GM19438 (cell line): Measurements from ENCODE around the gene ZNF212.

ENCODE experiments used
- ATAC-seq: cut with Tn5 transposase; IDR thresholded peaks from one replicate; pipeline ENCODE4 v1.9.1; 2021; ENCODE audit warnings: low read depth; ENCODE audit not compliant: unreplicated experiment

The ZNF212 gene

DNA sequence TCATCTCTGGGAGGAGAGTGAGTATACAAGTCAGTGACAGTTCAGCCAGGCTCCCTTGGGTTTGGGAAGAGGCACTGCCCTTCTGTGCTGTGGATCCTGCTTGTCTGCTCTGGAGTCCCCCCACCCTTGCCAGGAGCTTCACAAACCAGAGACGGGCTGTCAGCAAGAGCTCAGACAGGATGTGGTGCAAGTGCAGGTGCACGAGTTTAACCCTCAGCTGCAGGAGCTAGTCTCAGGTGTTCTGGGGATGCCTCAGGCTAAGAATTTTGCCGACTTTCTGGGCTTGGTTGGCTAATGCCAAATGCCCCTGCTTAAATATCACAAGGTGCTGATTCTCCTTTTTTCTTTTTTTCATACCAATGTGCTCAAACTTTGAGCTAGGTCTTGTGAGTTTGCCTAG is 44.9 kb downstream of the ZNF212 start:
- ATAC-seq = peak; percentile 38

DNA sequence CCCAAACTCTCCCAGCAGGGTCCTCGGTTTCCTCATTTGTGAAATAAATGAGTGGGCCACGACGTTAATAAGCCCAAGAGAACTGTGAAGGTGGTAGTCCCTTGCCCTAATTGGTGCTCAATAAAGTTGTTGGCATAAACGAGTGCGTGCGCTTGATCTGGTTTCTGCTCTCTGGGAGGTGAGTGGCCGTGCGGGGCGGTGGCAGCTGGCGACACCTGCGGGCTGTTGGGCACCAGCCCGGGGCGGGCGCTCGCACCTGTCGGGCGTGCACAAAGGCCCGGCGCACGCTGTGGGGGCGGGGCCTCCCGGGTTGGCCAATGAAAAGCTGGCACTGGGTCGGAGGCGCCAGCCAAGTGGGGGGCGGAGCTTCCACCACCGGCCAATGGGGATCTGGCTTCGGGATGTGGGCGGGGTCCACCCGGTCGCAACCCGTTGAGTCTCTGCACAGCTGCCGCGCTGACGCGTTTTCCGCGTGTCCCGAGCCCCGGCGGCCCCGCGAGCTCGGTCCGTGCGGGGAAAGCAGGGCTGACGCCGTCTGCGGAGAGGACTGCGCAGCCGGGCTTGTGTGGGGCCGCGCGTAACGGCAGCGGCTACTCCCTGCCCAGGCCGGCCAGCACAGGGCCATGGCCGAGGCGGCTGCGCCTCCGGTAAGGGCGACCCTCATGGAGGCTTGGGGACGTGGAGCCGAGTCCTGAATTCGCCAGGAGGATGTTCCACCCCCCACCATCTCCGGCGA is 45.6 kb downstream of the ZNF212 start:
- peak; percentile 97 for ATAC-seq

DNA sequence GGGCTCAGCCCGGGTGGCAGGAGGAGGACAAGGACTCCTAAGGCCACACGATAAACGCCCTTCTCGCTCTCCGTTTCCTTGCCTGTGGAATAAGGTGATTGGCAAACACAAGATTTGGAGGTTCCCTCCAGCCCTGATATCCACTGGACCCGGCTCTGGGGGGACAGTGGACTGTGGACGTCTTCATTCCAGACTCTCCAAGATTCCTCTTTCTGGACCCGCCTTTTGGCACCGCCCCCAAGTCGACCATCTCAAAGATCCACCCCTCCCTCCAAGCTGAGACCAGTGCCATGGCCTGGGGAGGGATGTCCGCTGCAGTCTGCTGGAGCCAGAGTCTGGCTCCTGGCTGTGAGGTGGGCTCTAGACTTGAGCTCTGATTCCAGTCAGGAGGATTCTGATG is 46.2 kb downstream of the ZNF212 start:
- no peak for ATAC-seq

- ATAC-seq = no peak
Observed at GRCh38 chr7:149286811-149287400, 47.5 kb downstream of the ZNF212 start.

DNA sequence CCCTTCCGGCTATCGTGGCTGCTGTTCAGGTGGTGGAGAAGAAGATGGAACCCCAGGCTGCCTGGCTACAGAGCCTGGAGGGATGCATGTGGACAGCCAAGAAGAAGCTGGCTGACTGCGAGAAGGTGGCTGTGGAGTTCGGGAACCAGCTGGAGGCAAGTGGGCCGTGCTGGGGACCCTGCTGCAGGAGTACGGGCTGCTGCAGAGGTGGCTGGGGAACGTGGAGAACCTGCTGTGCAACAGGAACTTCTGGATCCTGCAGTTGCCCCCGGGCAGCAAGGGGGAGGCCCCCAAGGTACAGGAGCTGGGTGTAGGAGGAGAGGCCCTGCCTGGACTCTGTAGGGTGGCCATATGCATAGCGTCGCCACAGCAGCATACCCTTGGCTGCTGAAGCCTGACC is 48.2 kb downstream of the ZNF212 start:
- ATAC-seq = no peak

GRCh38 chr7:149289262-149289661 is 49.8 kb downstream of the ZNF212 start:
- ATAC-seq = no peak

DNA sequence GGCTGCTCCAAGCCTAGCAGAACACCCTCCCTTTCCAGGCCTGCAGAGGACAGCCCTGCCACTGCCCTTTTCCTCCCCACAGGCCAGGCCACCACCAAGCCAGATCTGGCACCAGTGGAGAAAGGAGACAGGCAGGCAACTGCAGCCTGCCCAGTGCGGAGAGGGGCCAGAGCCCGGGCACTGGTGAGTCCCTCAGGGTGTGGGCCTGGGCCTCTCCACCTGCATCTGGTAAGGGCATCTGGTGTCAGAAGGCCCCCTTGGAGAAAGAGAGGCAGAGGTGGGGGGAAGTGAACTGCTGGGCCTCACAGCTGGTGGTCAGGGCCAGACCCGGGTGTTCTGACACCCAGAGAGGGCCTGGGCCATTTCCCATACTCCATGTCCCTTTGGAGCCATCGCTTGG is 50.4 kb downstream of the ZNF212 start:
- ATAC-seq = no peak

DNA sequence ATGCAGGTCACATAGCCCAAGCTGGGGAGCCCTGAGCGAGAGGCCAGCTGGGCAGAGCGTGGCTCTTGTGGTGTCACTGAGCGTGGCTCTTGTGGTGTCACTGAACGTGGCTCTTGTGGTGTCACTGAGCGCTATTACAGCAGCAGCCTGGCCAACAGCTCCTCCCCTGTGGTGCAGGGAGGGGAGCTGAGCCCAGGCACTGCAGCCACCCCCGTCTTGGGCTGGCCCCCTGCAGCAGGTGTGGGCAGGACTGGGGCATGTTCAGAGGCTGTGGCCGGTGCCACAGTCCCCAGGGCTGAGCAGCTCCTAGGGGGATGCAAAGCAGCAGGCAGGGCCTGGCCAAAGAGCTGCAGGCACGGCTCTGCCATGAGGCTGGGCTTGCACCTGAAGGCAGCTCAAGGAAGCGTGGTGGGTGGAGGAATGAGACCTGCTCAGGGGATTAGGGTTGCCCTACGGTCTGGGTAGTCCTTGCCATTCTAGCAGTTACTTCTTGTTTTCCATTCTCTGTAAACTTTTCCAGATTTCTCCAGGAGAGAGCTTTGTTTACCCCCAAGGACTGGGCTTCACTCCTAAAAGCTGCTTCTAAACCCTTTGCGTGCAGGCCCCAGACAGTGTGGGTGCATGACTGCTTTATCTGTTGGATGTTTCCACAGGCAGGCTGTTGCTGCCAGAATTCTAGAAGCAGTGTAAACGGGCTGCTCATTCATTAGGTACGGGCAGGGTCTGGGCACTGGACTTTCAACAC is 51.8 kb downstream of the ZNF212 start:
- no peak for ATAC-seq

DNA sequence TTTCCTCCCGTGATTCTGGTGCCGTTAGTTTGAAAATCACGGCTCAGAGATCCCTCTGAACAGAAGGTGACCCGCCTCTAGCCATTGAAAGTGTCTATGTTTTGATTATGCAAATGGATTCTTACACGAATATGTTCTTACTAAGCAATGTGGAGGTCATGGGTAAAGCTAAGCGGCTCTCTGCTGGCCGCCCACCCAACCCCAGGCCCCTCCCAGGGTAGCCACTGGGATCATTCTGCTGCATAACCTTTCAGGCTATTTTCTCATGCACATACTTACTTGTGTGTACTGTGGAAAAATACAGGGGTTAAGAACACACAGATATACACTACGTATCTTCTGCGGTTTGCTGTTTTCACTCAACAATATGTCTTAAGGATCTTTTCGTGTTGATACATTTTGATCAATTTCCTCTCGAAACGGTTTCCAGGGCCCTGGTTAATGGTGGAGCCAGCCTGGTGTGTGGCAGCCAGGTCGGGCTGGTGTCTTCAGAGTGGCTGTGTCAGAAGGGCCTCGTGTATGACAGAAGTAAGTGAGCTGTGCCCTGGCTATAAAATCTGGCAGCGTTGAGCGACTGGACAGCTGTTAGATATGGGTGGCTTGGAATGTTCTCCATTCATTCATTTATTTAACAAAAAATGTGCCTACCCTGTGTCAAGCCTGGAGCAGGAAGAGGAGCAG is 52.5 kb downstream of the ZNF212 start:
- ATAC-seq = no peak

DNA sequence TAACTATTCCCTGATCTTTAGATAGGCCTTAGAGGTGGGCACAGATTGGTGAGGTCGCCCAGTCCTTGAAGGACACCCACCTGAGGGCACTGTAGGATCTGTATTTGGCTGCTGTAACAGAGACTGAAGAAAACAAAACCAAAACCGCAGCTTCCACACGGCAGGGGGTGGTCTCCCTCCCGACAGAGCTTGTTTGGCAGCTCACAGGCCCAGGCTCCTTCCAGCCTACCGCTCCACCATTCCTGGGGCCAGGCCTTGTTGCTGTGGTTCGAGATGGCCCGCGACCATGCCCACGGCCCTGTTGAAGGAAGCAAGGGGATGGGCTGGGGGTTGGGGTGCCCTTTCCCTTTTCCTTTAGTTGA is 53.0 kb downstream of the ZNF212 start:
- ATAC-seq = no peak

- ATAC-seq = no peak
Observed at GRCh38 chr7:149293338-149293737, 53.9 kb downstream of the ZNF212 start.

GRCh38 chr7:149293946-149294633 is 54.6 kb downstream of the ZNF212 start:
- ATAC-seq = no peak

GRCh38 chr7:149294634-149295480 is 55.4 kb downstream of the ZNF212 start:
- ATAC-seq = no peak

- no peak for ATAC-seq
Observed at GRCh38 chr7:149295481-149295850, 56.0 kb downstream of the ZNF212 start.

DNA sequence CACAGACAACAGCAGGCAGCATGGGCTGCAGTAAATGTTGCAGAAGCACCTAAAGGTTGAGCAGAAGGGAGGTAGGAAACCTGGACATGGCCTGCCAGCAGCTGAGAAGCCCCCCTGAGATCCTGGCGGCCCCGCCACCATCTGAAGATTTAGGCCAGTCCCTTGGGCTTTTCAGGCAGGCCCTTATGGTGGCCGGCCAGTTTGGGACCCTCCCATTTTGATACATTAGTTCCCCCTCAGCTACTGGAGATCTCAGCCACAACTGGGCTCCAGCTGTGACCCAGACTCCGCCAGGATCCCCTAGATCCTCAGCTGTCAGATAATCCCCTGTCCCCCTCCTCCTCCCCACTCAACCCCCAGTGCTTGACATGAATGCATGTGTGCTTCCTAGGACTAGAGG is 56.9 kb downstream of the ZNF212 start:
- ATAC-seq = no peak

GRCh38 chr7:149297034-149297755 is 57.7 kb downstream of the ZNF212 start:
- no peak for ATAC-seq

GRCh38 chr7:149300620-149301285 is 61.3 kb downstream of the ZNF212 start:
- ATAC-seq = no peak

- no peak for ATAC-seq
Observed at GRCh38 chr7:149302222-149302621, 62.8 kb downstream of the ZNF212 start.

DNA sequence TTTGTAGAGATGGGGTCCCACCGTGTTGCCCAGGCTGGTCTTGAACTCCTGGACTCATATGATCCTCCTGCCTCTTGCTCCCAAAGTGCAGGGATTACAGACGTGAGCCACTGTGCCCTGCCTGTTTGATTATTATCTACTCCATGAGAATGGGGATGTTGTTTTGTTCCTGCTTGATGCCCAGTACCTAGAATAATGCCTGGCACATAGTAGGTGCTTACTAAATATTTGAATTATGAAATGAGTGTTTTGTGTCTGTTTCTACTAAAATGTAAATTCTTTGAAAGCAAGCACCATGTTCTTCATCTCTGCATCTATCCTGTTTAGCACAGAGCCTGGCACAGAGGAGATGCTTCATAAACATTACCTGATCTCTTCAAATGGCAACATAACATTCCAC is 63.4 kb downstream of the ZNF212 start:
- no peak for ATAC-seq
